Liver (tissue), 9 donors: Measurements from ENCODE around the gene ADH1C. TPM values are rescaled to one million over a fixed set of nuclear protein-coding genes. Genes with fewer than 3 reads are reported as not detected.
A peak's percentile ranks its signal among the peaks of the same experiment; 100 is the strongest.

Experiments
- DNase-seq: peaks from one replicate; pipeline ENCODE4 v3.0.0-alpha.2; 2017; ENCODE audit warnings: low spot score
- H3K27ac ChIP-seq, 2 donors: one replicate each; pipeline ENCODE4 v1.7.0; 2013; ENCODE audit warnings: inconsistent platforms in 2 of 2, low read length in 2 of 2, control low read depth in 1 of 2, low read depth in 1 of 2, mild to moderate bottlenecking in 1 of 2
- H3K27me3 ChIP-seq, 4 donors: one replicate each; pipeline versions ENCODE4 v1.6.1 to v1.7.0; 2013; ENCODE audit warnings: low read length in 3 of 4, inconsistent platforms in 1 of 4, mild to moderate bottlenecking in 1 of 4, moderate library complexity in 1 of 4; ENCODE audit not compliant: control insufficient read depth in 4 of 4, insufficient read depth in 4 of 4
- H3K36me3 ChIP-seq, 4 donors: one replicate each; pipeline versions ENCODE4 v1.6.1 to v1.7.0; 2013; ENCODE audit warnings: low read length in 3 of 4, mild to moderate bottlenecking in 3 of 4, low read depth in 1 of 4, moderate library complexity in 1 of 4; ENCODE audit not compliant: control insufficient read depth in 4 of 4, insufficient read depth in 3 of 4
- H3K4me1 ChIP-seq, 4 donors: one replicate each; pipeline versions ENCODE4 v1.6.1 to v1.7.0; 2013; ENCODE audit warnings: low read length in 3 of 4, mild to moderate bottlenecking in 3 of 4, moderate library complexity in 1 of 4; ENCODE audit not compliant: control insufficient read depth in 4 of 4, insufficient read depth in 4 of 4
- H3K4me3 ChIP-seq, 3 donors: one replicate each; pipeline versions ENCODE4 v1.6.1 to v1.7.0; 2013; ENCODE audit warnings: low read length in 3 of 3, control low read depth in 1 of 3, low read depth in 1 of 3, mild to moderate bottlenecking in 1 of 3
- H3K9ac ChIP-seq, 2 donors: one replicate each; pipeline ENCODE4 v1.7.0; 2013; ENCODE audit warnings: low read length in 2 of 2, mild to moderate bottlenecking in 2 of 2, moderate library complexity in 2 of 2, control low read depth in 1 of 2, low read depth in 1 of 2
- H3K9me3 ChIP-seq, 4 donors: one replicate each; pipeline versions ENCODE4 v1.6.1 to v1.7.0; 2013; ENCODE audit warnings: low read length in 3 of 4; ENCODE audit not compliant: control insufficient read depth in 4 of 4
- ATF3 ChIP-seq: IDR thresholded peaks from 2 replicates; pipeline ENCODE4 v1.6.1; 2016; ENCODE audit warnings: antibody characterized with exemption
- EGR1 ChIP-seq, 2 donors: IDR thresholded peaks; 2 replicates each; pipeline ENCODE4 v1.6.1; 2016 to 2018; ENCODE audit warnings: antibody characterized with exemption in 2 of 2, low read depth in 2 of 2
- FOXA1 ChIP-seq: IDR thresholded peaks from 2 replicates; pipeline ENCODE4 v1.6.1; 2016; ENCODE audit warnings: antibody characterized with exemption
- GABPA ChIP-seq, 2 donors: IDR thresholded peaks in 1 of 2; conservative IDR thresholded peaks in 1 of 2; 2 replicates each; pipeline ENCODE4 v1.6.1; 2016; ENCODE audit warnings: antibody characterized with exemption in 2 of 2, mild to moderate bottlenecking in 1 of 2, moderate library complexity in 1 of 2
- HNF4A ChIP-seq, 2 donors: conservative IDR thresholded peaks; 2 replicates each; pipeline ENCODE4 v1.6.1; 2016; ENCODE audit warnings: antibody characterized with exemption in 2 of 2, mild to moderate bottlenecking in 2 of 2
- HNF4G ChIP-seq: IDR thresholded peaks from 2 replicates; pipeline ENCODE4 v1.6.1; 2016; ENCODE audit warnings: antibody characterized with exemption
- JUND ChIP-seq, 2 donors: IDR thresholded peaks; 2 replicates each; pipeline ENCODE4 v1.6.1; 2016; ENCODE audit warnings: antibody characterized with exemption in 2 of 2
- NR2F2 ChIP-seq: IDR thresholded peaks from 2 replicates; pipeline ENCODE4 v1.6.1; 2016; ENCODE audit warnings: antibody characterized with exemption
- REST ChIP-seq: IDR thresholded peaks from 2 replicates; pipeline ENCODE4 v1.6.1; 2016; ENCODE audit warnings: antibody characterized with exemption, mild to moderate bottlenecking
- RXRA ChIP-seq, 2 donors: IDR thresholded peaks; 2 replicates each; pipeline ENCODE4 v1.6.1; 2017 to 2018; ENCODE audit warnings: antibody characterized with exemption in 2 of 2, mild to moderate bottlenecking in 1 of 2
- SP1 ChIP-seq: IDR thresholded peaks from 2 replicates; pipeline ENCODE4 v1.6.1; 2018; ENCODE audit warnings: antibody characterized with exemption, mild to moderate bottlenecking
- TAF1 ChIP-seq: conservative IDR thresholded peaks from 2 replicates; pipeline ENCODE4 v1.6.1; 2016; ENCODE audit warnings: antibody characterized with exemption, mild to moderate bottlenecking
- YY1 ChIP-seq: IDR thresholded peaks from 2 replicates; pipeline ENCODE4 v1.6.1; 2016; ENCODE audit warnings: antibody characterized with exemption, mild to moderate bottlenecking
- ZBTB33 ChIP-seq: IDR thresholded peaks from 2 replicates; pipeline ENCODE4 v1.6.1; 2016; ENCODE audit warnings: antibody characterized with exemption
- WGBS: extraction: QIAGEN DNeasy Blood & Tissue Kit; methylation state at CpG from one replicate; pipeline ENCODE4 v1.1.7; 2013; 5-methylcytosine and 5-hydroxymethylcytosine counted together
- polyA plus RNA-seq, 2 donors: library from polyadenylated mRNA; stranded (reverse) in 1 of 2; unstranded in 1 of 2; fragments of 200-250 nt in 1 of 2; fragments of >200 nt in 1 of 2; fragmentation: Nextera tagmentation in 1 of 2; extraction: Ambion mirVana in 1 of 2; gene quantifications; one replicate each; pipeline versions ENCODE4 v1.2.1 to v1.2.3, GENCODE V29; 2013 to 2015
- total RNA-seq, 2 donors: library from RNA; depleted of rRNA; stranded (reverse); fragments of >200 nt; gene quantifications; one replicate each; pipeline ENCODE4 v1.2.3, GENCODE V29; 2014
- TF ChIP-seq, protein P1 (sequence below): IDR thresholded peaks from 2 replicates; pipeline ENCODE4 v1.6.1; 2016; ENCODE audit warnings: antibody characterized with exemption
- TF ChIP-seq, protein P2 (sequence below): fragments of 150-350 bp; IDR thresholded peaks from 2 replicates; pipeline ENCODE4 v1.5.1; 2017; ENCODE audit warnings: improper control_type of control experiment, low read depth, low read length; ENCODE audit not compliant: missing input control
- donor health status: healthy.
- donor health status: healthy.
- donor health status: healthy.
- donor health status: healthy.
- donor health status: healthy.

The ADH1C gene
- total and polyA plus RNA-seq, 4 donors, result 0.84 to 374 (median 81.3) TPM

DNA sequence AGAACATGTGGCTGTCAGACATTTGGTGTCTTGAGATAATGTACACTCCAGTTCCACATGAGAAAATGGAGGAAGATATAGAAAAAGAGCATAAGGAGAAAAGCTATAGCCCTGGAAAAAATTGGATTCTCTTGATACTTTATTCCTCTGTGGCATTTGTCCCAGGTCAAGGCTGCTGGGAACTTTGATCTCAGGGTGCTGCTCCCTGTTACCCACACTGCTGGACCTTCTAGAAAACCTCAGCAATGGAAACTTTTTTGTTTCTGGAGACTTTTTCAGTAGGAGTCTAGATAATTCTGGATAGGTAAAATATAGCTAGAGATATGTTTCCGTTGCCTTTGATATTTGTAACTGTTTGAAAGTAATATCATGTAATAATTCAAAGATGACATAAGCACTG, 11.1 kb downstream of the ADH1C start:
- Histone ChIP-seq H3K36me3 (peaks cover 0 to 82% (median 46%) of the 10 kb centered on the region in 4 donors), H3K27me3 (no peaks in the 10 kb centered on the region)
- 86% methylated on average over 1 of the region's 1 CpG for WGBS

DNA sequence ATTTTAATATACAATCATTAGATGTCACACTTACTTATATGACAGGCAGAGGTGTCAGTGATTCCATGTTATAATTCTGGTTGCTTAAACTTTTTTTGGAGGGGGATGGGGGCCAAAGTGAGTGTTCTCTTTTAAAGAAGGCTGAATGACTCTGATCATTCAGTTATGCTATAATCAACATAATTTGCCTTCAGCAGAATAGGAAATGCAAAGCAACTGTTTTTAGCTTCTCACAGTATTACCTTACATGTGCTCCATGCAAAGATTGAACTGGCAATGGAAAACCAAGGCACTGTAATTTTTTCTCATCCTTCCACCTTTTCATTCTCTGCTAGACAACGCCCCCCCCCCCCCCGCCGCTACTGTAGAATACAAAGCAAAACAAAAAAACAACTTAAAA, 13.4 kb downstream of the ADH1C start:
- peaks cover 0 to 18% (median 0%) of the 10 kb centered on the region in 4 donors for H3K4me1 ChIP-seq
- WGBS, result 87% methylated on average over 3 of the region's 3 CpGs
- TF ChIP-seq GABPA (IDR thresholded peaks at IDR 0.05 in 1 of 2, conservative IDR thresholded peaks at IDR 0.05 in 1 of 2) (no peak), YY1 (no peak), SP1 (no peak), HNF4G (no peak), RXRA (IDR thresholded peaks at IDR 0.05) (no peak), EGR1 (IDR thresholded peaks at IDR 0.05; ENCODE audit: low read depth in 2 of 2) (no peak), REST (no peak), ZBTB33 (no peak), TAF1 (no peak), NR2F2 (no peak), ATF3 (no peak)
- TF ChIP-seq, protein P1, sequence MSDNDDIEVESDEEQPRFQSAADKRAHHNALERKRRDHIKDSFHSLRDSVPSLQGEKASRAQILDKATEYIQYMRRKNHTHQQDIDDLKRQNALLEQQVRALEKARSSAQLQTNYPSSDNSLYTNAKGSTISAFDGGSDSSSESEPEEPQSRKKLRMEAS, result no peak
- TF ChIP-seq, protein P2, sequence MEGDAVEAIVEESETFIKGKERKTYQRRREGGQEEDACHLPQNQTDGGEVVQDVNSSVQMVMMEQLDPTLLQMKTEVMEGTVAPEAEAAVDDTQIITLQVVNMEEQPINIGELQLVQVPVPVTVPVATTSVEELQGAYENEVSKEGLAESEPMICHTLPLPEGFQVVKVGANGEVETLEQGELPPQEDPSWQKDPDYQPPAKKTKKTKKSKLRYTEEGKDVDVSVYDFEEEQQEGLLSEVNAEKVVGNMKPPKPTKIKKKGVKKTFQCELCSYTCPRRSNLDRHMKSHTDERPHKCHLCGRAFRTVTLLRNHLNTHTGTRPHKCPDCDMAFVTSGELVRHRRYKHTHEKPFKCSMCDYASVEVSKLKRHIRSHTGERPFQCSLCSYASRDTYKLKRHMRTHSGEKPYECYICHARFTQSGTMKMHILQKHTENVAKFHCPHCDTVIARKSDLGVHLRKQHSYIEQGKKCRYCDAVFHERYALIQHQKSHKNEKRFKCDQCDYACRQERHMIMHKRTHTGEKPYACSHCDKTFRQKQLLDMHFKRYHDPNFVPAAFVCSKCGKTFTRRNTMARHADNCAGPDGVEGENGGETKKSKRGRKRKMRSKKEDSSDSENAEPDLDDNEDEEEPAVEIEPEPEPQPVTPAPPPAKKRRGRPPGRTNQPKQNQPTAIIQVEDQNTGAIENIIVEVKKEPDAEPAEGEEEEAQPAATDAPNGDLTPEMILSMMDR, result no peak

More for the DNA sequence above, 11.1 kb downstream of the ADH1C start:
- peaks cover 0 to 2% (median under 1%) of the 10 kb centered on the region in 4 donors for H3K4me1 ChIP-seq
- H3K9ac ChIP-seq, result no peak overlapping the region
- no peak overlapping the region for H3K27ac ChIP-seq
- H3K4me3 ChIP-seq, result no peak overlapping the region
- no peak for TF ChIP-seq SP1
- TF ChIP-seq YY1, result no peak
- TF ChIP-seq ATF3, result no peak
- no peak for TF ChIP-seq FOXA1
- TF ChIP-seq HNF4A (conservative IDR thresholded peaks at IDR 0.05), result peak; percentile 59 to 61
- no peak for TF ChIP-seq REST
- TF ChIP-seq JUND (IDR thresholded peaks at IDR 0.05), result no peak
- no peak for TF ChIP-seq TAF1
- no peak for DNase-seq
- no peaks in the 10 kb centered on the region for H3K9me3 ChIP-seq

More for the DNA sequence above, 13.4 kb downstream of the ADH1C start:
- DNase-seq, result no peak
- Histone ChIP-seq H3K9ac (no peak overlapping the region), H3K36me3 (peaks cover 0 to 61% (median 36%) of the 10 kb centered on the region in 4 donors), H3K4me3 (no peak overlapping the region), H3K27ac (no peak overlapping the region), H3K27me3 (no peaks in the 10 kb centered on the region), H3K9me3 (no peaks in the 10 kb centered on the region)
